HG02884 (cell line): ENCODE measurements around the gene NID1.
"Not testable (repeated sequence)": the region's sequence is repeated elsewhere in the genome, so short reads cannot be mapped to it uniquely, and the experiment has no call there.

Experiments used
- ATAC-seq: cut with Tn5 transposase; IDR thresholded peaks from one replicate; pipeline ENCODE4 v1.9.1; 2021; ENCODE audit warnings: mild to moderate bottlenecking, moderate library complexity; ENCODE audit not compliant: unreplicated experiment

NID1 gene

DNA sequence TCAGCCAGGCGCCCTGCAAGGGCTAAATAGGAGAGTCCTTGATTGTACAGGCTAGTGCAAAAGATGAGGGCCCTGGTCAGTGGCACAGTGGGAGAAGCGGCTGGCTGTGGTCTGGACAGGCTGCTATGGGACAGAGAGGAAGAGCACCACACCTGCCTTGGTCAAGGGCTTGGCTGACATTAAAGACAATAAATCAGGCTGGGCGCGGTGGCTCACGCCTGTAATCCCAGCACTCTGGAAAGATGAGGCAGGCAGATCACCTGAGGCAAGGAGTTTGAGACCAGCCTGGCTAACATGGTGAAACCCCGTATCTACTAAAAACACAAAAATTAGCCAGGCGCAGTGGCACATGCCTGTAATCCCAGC lies 62.9 kb downstream of the NID1 start:
- ATAC-seq: no peak

DNA sequence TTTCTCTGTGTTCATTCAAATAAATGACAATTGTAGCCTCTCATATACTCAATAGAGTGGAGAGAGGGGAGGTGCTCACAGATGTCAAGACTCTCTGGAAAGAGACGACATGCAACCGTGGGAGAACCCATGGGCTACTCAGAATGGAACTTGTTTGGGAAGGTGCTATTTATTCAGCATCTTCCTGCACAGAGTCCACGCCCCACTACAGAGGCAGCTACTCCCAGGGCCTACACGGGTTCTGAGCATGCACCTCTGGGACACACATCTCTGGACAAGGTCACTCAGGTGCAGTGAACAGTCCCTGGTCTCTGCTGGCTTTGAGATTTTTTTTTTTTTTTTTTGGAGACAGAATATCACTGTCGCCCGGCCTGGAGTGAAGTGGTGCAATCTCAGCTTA lies 64.1 kb downstream of the NID1 start:
- no peak for ATAC-seq

DNA sequence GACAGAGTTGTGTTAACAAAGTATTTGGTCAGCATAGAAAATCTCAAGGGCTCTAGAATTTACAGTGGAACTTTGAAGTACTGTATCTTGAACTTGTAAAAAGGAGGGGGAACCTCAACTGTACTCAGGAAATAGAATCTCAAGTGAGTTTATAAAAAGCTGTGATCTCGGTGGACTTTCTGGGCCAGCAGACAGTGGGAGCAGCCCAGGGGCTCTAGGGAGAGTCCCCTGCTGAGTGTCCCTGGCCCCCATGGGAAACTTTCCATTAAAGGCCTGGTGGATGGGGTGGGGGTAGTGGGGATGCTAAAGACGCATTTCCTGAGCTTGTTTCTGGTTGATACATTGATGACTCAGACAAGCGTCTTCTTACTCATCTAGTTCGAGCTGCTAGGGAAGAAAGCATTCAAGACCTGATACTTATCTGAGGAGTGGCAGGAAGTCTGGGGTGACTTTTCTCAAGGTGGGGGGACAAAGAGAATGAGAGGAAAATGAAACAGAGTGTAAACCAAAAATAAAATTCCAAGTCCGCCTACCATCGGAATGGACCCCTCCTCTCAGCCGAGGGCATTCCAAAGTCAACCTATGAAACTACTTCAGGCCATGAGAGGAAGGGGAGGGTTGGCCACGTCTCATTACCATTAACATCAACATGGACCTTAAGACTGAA lies 65.5 kb downstream of the NID1 start:
- peak; percentile 79 for ATAC-seq

DNA sequence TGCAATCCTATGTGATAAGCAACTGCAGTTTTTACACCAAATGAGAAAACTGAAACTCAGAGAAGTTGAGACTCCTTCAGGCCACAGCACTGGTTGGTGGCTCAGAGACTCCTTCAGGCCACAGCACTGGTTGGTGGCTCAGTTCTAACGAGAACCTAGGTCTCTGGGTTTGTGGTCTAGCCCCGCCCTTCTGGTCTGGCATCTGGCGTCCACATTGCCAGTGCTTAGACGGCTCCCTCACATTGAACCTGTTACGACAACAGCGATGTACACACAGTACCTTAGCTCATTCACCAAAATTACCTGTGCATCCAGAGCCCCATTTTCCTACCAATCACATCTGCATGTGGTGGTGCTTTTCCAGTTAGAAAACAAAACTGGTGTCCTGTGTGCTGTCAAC lies 66.1 kb downstream of the NID1 start:
- ATAC-seq: peak; percentile 16

DNA sequence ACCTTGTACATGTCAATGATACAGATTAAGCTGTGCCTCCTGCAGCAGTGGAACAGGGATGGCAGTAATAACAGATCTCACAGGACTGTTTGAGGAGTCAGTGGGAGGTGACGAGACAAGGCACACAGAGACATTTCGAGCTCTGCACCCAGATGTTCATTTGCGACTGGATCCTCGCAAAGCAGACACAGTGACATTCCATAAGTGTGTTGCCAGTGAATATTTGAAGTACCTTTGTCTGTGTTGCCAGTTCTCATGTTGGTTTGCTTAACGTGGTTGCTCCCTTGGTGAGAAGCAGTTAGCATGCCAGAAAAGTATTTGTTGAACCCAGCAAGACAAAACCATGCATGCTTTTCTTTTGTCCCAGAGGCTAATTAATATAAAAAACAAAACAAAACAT lies 67.0 kb downstream of the NID1 start:
- ATAC-seq: no peak

DNA sequence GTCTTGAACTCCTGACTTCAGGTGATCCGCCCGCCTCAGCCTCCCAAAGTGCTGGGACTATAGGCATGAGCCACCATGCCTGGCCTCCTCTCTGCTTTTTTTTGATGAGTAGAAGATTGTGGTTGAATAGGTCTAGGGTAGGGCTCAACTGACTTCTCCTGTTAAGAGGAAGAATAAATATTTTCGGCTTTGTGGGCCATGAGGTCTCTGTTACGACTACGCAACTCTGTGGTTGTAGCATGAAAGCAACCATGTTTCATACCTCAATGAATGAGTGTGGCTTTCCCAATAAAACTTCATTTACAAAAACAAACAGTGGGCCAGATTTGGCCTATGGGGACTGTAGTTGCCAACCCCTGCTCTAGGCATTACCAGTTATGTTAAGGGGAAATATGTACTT lies 67.8 kb downstream of the NID1 start:
- no peak for ATAC-seq

DNA sequence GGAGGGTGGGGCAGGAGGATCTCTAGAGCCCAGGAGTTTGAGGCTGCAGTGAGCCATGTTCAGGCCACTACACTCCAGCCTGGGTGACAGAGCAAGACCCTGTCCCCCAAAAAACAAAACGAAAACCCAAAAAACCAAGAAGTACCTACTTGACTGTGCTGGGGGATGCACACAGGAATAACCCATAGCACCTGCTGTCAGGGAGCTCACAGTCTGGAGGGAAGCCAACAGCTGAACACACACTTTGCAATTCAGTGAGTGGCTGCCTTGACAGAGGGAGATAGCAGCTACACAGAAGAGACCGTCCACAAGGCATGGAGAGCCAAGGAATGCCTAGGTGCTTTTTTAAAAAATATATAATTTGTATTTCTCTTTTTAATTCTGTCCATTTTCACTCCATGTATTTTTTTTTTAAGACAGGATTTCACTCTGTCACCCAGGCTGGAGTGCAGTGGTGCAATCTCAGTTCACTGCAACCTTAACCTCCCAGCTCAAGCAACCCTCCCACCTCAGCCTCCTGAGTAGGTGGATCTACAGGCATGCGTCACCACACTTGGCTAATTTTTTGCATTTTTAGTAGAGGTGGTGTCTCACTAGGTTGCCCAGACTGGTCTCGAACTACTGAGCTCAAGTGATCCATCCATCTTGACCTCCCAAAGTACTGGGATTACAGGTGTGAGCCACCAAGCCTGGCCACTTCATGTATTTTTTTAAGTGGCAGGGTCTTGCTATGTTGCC lies 68.7 kb downstream of the NID1 start:
- peak; percentile 28 for ATAC-seq

DNA sequence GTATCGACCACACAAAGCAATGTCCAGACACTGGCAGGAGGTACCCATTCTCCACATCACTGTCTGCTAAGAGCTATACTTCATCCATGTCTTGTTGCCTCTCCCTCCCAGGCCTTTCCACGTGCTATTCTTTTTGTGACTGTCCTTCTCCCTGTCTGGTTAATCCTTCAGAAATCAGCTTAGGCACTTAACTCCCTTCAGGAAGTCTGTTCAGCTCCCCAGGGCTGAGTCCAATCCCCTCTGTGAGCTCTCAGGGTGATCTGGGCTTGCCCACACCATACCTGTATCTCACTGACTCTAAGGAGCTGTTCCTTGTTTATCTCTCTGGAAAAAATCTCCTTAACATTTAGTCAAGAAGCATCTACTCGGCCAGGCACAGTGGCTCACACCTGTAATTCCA lies 69.4 kb downstream of the NID1 start:
- ATAC-seq: no peak

DNA sequence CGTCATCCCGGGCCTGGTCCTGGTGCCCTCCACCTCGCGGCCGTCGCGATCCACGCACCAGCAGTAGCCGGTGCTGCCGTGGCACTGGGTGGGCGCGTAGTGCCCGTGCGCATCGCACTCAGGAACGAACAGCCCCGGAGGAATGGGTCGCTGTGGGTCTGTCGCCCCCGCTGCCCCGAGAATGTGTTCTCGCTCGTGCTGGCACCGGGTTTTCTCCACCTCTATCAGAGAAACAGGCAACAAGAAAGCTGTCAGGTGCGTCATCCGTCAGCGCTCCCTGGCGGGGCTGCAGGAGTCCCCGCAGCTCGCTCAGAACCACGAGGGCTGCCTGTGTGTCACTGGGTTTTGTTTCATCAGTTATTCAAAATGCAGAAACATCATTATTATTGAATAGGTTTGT lies 71.2 kb downstream of the NID1 start:
- no peak for ATAC-seq

DNA sequence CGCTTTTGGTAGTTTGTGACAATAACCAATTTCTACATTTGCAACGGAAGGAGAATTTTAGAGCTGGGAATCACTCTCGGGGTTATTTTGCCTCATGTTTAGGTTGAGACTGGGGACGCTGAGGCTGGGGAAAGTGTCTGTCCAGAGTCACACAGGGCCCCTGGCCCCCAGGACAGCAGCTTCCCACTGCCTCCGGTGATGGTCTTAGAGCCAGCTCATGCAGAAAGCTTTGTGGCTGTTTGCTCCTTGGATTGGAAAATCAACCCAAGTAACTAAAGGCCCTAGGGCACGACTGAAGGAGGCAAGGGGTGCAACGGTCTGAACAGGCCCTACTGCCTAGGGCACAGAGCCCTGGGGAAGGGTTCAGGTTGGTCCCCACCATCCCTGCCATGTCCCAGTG lies 72.0 kb downstream of the NID1 start:
- ATAC-seq: no peak

DNA sequence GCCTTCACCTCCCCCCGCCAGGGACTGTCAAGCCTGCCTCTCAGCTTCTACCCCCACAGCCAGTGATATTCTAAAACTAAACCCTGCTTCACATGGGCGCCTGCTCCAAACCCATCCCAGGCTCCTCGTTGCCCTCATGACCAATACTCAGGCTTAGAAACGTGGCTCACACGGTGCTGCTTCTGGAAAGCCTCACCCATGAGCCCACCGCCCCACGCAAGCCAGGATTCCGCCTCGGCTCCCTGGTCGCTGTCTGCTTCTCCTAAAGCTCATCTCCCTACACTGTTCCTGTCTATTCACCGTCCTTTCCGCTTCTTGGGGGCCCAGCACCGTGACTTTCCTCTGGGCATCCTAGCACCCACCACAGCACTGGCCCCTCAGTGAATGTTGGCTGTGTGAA lies 72.5 kb downstream of the NID1 start:
- no peak for ATAC-seq

DNA sequence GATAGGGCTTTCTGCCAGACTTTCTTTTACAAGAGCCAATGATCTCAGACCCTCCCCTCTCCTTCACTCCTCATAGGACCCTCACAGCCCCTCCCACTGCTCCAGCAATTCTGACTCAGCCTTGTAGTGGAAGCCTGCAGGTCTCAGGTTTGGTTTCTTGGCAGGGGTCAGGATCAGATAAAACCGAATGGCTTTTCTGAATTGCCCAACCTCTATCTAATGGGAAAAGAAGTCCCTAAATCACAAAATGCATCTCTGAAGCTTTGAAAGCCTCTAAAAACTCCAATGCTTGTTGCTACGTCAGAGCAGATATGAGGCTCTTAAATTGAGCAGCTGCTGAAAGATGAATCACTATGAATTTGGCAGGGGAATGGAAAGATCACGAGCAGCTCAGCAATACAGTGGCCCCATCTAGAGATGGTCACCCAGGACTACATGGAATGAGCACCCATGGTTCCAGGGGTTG lies 74.5 kb downstream of the NID1 start:
- ATAC-seq: no peak

DNA sequence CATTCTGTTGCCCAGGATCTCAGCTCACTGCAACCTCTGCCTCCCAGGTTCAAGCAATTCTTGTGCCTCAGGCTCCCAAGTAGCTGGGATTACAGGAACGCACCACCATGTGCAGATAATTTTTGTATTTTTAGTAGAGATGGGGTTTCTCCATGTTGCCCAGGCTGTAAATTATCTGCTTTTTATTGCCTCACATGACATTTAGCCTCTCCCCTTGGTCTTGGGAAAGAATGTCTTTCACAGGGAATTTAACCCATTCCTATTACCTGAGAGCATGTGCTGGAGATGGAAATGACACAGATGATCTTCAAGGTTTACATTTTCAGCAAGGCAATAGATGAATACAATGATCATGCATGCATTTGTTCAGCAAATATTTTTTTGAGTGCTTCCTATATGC lies 75.8 kb downstream of the NID1 start:
- no peak for ATAC-seq

DNA sequence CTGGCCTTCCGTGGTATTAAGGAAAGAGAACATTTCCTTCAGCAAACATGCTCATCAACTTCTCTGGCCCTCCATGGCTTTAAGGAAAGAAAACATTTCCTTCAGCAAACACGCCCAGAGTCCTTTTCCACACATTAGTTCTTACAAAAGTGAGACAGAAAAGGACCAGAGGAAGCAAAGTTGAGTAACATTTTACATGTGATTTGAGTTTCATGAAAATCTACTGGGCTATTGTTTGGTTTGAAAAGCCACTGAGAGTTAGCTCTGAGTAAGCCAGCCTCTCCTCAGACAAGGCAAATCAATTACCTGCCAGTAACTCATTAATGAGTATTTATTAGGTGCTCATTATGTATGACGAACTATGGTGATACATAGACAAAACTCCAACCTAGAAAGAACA lies 78.0 kb downstream of the NID1 start:
- ATAC-seq: no peak

DNA sequence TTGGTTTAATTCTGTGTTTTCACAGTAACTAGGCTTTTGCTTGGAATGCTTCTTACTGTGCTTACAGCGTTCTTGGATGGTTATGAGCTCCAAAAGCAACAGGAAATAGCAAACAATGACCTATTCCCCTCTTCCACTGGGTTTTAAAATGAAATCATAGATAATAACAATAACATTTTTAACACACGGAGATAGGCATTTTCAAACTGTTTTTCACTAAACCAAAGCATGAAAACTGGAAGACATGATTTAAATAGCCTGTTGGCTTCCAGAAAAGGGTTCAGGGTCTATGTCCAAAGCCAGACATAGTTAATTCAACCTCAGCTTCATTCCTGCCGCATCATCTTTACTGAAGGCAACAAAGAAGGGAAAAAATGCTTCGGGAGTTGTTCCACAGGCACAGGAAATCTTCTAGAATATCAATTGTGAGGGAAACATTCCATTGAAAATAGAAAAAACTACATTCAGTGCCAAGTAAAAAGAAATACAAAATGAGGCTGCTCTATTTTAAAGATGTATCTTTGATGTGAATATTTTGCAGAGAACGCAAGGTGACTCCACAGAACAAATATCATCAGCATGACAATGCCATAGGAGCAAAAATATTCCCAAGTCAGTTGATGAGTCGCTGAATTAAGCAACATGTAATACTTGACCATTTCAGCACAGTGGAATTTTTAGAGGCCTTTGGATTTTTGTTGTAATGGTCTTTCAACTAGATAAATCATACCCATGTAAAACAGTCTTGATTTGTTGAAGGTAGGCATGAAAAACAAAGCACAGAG lies 80.7 kb downstream of the NID1 start:
- no peak for ATAC-seq

DNA sequence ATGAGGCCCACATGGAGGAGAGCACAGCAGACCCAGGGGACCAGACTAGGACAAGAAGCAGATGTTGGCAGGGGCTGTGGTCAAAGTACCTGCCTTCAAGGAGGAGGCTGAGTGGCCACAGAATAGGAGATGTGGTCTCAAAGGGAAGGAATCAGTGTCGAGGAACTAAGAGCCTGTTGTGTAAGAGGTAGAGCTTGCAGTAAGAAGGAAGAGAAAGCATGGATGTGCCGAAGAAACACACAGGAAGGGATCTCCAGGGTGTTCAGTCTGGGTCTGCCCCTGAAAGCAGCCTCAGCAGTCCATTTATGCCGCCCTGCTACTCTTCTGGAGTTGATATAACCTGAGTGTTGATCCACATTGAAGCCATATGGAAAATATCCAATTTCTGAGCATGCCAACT lies 83.9 kb downstream of the NID1 start:
- no peak for ATAC-seq

DNA sequence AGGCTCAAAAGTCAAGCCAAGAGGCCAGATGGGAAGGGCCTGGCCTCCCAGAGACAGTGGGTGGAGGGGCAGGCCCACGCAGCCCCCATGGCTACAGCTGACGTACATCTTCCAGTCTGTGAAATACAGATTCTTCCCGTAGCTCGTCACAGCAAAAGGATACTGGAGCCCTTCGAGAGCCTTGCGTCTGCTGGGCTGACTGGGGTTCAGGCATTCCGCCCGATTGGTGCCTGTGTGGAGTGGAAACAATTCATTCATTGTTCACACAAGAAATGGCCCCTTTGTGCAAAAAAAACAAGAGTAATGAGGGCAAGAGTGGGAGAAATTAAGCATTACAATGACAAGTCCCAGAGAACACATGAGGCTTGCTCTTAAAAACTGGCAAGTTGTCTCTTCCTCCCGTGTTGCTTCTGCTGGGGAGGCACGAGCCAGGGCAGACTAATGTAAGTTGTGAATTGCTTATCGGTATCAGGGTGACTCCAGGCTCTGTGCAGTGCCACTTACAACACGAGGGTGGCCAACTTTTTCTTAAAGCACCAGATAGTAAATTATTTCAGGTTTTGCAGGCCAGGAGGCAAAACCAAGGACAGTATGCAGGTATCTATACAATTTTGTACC lies 85.1 kb downstream of the NID1 start:
- no peak for ATAC-seq

DNA sequence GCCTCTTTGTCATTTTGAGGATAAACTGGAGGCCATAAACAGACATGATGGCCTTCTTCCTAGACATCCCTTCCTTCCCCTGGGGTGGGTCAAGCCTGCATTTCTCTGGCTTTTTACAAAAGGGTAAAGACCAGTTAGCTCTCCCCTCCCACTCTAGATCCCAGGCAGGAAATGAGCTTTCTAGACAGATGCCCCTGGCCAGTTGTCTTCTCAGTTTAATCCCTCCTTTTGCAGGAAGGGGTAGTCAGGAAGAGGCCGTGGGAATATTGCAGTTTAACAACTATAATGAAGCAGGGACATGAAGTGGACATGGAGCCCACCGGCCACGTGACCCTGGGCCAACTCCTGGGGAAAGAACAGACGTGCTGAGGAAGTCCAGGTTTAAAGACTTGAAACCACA lies 85.7 kb downstream of the NID1 start:
- no peak for ATAC-seq

DNA sequence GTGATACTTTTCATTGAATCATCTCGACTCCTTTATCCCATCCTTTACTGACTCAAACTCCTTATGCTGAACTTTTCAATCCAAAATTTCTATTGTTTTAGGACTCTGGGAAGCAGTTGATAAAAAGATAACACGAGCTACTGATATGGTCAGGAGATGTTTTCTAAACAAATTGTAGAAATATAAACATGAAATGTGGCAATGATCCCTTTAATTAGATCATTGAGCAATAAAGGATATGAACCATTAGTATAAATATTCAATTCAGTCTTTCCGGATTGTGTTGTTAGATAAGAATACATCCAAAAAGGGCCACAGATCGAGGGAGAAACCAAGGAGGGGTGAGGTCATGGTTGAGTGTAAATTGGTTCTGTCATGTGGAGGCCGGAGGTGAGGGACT lies 88.4 kb downstream of the NID1 start:
- ATAC-seq: no peak

DNA sequence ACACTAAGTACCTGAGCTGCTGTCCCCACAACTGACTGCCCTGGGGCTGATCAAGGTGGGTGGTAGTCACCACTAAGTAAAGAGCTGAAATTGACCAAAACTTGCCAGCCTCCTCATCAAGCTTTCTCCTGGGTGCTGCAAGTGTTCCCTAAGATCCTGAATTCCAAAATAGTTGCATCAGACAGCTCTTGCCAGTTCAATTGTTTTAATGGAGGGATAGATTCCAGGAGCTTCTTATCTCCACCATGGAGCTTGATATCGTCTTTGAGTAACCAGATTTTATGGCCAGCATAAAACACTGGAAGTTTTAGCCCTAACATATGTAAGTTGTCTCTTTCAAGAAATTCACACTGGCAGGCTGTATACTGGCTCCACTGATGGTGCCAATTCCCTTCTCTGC lies 90.3 kb downstream of the NID1 start:
- ATAC-seq: no peak

DNA sequence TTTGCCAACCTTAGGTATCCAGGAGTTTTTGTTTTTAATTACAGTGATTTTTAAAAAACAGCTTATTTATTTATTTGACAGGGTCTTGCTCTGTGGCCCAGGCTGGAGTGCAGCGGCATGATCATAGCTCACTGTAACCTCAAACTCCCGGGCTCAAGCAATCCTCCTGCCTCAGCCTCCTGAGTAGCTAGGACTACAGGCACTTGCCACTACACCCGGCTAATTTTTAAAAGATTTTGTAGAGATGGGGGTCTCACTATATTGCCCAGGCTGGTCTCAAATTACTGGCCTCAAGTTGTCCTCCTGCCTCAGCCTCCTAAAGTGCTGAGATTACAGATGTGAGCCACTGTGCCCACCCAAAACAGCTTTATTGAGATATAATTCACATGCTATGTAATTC lies 92.2 kb downstream of the NID1 start:
- not testable (repeated sequence) for ATAC-seq

DNA sequence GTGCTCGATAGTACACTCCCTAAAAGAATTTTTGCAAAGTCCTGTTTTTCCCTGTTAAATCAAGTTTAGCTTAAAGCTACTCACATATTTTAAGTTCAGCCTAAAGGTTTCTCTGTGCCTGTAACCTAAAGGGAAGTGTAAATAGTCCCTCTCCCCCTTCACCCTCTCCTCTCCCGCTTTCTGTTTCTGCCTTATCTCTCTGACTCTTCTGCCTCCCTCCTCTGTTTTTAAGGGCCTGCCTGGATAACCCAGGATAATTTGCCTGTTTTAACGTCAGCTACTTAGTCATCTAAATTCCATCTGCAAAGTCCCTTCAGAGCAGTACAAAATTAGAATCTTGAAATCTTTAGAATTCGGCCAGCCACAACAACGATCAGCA lies 92.6 kb downstream of the NID1 start:
- peak; percentile 35 for ATAC-seq
